ENCODE measurements around the gene ZFP36L1.

DNA sequence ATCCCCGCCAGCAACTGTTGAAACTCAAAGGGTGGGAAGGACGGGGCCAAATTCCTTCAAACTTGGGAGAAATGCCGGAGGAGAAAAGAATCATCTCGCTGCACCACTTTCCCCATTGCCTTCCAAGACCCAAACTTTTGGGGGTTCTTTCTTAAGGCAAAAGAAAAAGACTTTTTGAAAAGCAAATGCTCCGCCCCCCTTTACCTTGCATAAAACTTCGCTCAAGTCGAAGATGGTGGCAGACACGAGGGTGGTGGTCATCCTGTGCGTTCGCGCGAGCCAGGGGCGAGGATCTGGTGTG, 239 bp downstream of the ZFP36L1 start:
- TF ChIP-seq, protein P1, sequence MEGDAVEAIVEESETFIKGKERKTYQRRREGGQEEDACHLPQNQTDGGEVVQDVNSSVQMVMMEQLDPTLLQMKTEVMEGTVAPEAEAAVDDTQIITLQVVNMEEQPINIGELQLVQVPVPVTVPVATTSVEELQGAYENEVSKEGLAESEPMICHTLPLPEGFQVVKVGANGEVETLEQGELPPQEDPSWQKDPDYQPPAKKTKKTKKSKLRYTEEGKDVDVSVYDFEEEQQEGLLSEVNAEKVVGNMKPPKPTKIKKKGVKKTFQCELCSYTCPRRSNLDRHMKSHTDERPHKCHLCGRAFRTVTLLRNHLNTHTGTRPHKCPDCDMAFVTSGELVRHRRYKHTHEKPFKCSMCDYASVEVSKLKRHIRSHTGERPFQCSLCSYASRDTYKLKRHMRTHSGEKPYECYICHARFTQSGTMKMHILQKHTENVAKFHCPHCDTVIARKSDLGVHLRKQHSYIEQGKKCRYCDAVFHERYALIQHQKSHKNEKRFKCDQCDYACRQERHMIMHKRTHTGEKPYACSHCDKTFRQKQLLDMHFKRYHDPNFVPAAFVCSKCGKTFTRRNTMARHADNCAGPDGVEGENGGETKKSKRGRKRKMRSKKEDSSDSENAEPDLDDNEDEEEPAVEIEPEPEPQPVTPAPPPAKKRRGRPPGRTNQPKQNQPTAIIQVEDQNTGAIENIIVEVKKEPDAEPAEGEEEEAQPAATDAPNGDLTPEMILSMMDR (IDR thresholded peaks at IDR 0.05; ENCODE audit: low read length) = no peak
- no peak for TF ChIP-seq EZH2 (IDR thresholded peaks at IDR 0.05; ENCODE audit: borderline replicate concordance, low read length)

Measured in OCI-LY1 (cell line).